B cell (primary cell): ENCODE data around the gene GCN1. TPM values are rescaled to one million over a fixed set of nuclear protein-coding genes. Genes with fewer than 3 reads are reported as not detected.

Experiments used
- ATAC-seq: fragments of 200-7000 bp; cut with Tn5 transposase; one replicate; pipeline ENCODE4 v1.10.0; 2021; ENCODE audit warnings: low read depth, mild to moderate bottlenecking, moderate number of reproducible peaks, moderate library complexity
- CTCF ChIA-PET: fragments of 350-600 bp; sonication (Branson Sonifier 250); formaldehyde crosslinking; loops from one replicate; lab custom pipeline; 2021; ENCODE audit warnings: antibody characterized with exemption, inconsistent platforms; lab: Charles Lee
- POLR2A ChIA-PET: fragments of 350-600 bp; sonication (Branson Sonifier 250); formaldehyde crosslinking; loops from one replicate; lab custom pipeline; 2021; ENCODE audit warnings: antibody characterized with exemption; lab: Charles Lee
- DNase-seq: peaks from one replicate; pipeline ENCODE4 v3.0.0; 2013
- H2AFZ ChIP-seq: 2 replicates; pipeline ENCODE4 v1.6.1; 2012; ENCODE audit warnings: mild to moderate bottlenecking, low read depth, low read length; ENCODE audit not compliant: insufficient read depth, poor library complexity, severe bottlenecking
- H3K27ac ChIP-seq, 2 donors: 1 replicate in 1 of 2; 2 replicates in 1 of 2; pipeline ENCODE4 v1.5.1; 2012 to 2013; ENCODE audit warnings: low read length in 2 of 2, mild to moderate bottlenecking in 2 of 2, moderate library complexity in 1 of 2
- H3K27me3 ChIP-seq, 4 experiments: fragments of 200-600 bp in 1 of 4; sonication (generic) in 1 of 4; replicated peaks in 1 of 4; 1 replicate in 2 of 4; 2 replicates in 2 of 4; pipeline versions ENCODE4 v1.6.1 to v1.7.0; 2013 to 2016; ENCODE audit warnings: low read length in 3 of 4, mild to moderate bottlenecking in 2 of 4, mixed read lengths in 1 of 4, moderate library complexity in 1 of 4; ENCODE audit not compliant: insufficient read depth in 4 of 4, control insufficient read depth in 3 of 4; ENCODE audit errors: control extremely low read depth in 1 of 4
- H3K36me3 ChIP-seq, 2 experiments: replicated peaks in 1 of 2; 1 replicate in 1 of 2; 2 replicates in 1 of 2; pipeline versions ENCODE4 v1.6.1 to v1.7.1; 2013; ENCODE audit warnings: low read length in 1 of 2; ENCODE audit not compliant: insufficient read depth in 2 of 2, control insufficient read depth in 1 of 2; ENCODE audit errors: control extremely low read depth in 1 of 2, extremely low read depth in 1 of 2
- H3K4me1 ChIP-seq, 2 donors: fragments of 200-600 bp in 1 of 2; sonication (generic) in 1 of 2; 1 replicate in 1 of 2; 2 replicates in 1 of 2; pipeline versions ENCODE4 v1.5.1 to v1.6.1; 2013 to 2017; ENCODE audit warnings: low read length in 2 of 2; ENCODE audit not compliant: control insufficient read depth in 2 of 2, insufficient read depth in 2 of 2
- H3K4me2 ChIP-seq: replicated peaks from 2 replicates; pipeline ENCODE3; 2012; ENCODE audit warnings: mild to moderate bottlenecking, low read depth, low read length; ENCODE audit not compliant: poor library complexity, severe bottlenecking
- H3K4me3 ChIP-seq, 5 experiments: fragments of 200-600 bp in 1 of 5; sonication (generic) in 1 of 5; 1 replicate in 3 of 5; 2 replicates in 2 of 5; pipeline versions ENCODE4 v1.5.1 to v1.7.0; 2011 to 2016; ENCODE audit warnings: low read length in 4 of 5, mild to moderate bottlenecking in 4 of 5, low read depth in 2 of 5, control low read depth in 1 of 5, moderate library complexity in 1 of 5; ENCODE audit not compliant: insufficient read depth in 1 of 5; ENCODE audit errors: control extremely low read depth in 1 of 5, extremely low read depth in 1 of 5
- H3K79me2 ChIP-seq: fragments of 200-600 bp; sonication (generic); one replicate; pipeline ENCODE4 v1.6.0; 2016; ENCODE audit warnings: low read length; ENCODE audit not compliant: control insufficient read depth, insufficient read depth
- H3K9ac ChIP-seq: fragments of 200-600 bp; sonication (generic); 2 replicates; pipeline ENCODE4 v1.6.1; 2017; ENCODE audit warnings: mild to moderate bottlenecking, low read length, moderate library complexity
- H3K9me3 ChIP-seq, 3 donors: one replicate each; pipeline versions ENCODE4 v1.6.1 to v1.7.1; 2013; ENCODE audit warnings: low read length in 2 of 3; ENCODE audit not compliant: control insufficient read depth in 2 of 3, insufficient read depth in 1 of 3; ENCODE audit errors: control extremely low read depth in 1 of 3
- H4K20me1 ChIP-seq: 2 replicates; pipeline ENCODE4 v1.6.0; 2012; ENCODE audit warnings: mild to moderate bottlenecking, low read length; ENCODE audit not compliant: insufficient read depth, control insufficient read depth, poor library complexity, severe bottlenecking
- H3K27ac Mint-ChIP-seq: one replicate; pipeline ENCODE4 v1.8.0; 2021; ENCODE audit warnings: mixed read lengths
- H3K27me3 Mint-ChIP-seq: one replicate; pipeline ENCODE4 v1.8.0; 2021; ENCODE audit warnings: mixed read lengths
- H3K4me1 Mint-ChIP-seq: one replicate; pipeline ENCODE4 v1.8.0; 2021; ENCODE audit warnings: mixed read lengths
- H3K4me3 Mint-ChIP-seq: one replicate; pipeline ENCODE4 v1.8.0; 2021; ENCODE audit warnings: mixed read lengths
- H3K9me3 Mint-ChIP-seq: one replicate; pipeline ENCODE4 v1.8.0; 2022; ENCODE audit warnings: mixed read lengths; ENCODE audit not compliant: insufficient read depth
- EZH2 ChIP-seq: IDR thresholded peaks from 2 replicates; pipeline ENCODE4 v1.6.1; 2012; ENCODE audit warnings: borderline replicate concordance, low read depth, mild to moderate bottlenecking, moderate library complexity, low read length; ENCODE audit not compliant: insufficient read depth, poor library complexity, severe bottlenecking
- WGBS: methylation state at CpG from one replicate; pipeline ENCODE4 v1.1.5; 2013; ENCODE audit warnings: missing lambda C conversion rate; ENCODE audit not compliant: insufficient coverage; 5-methylcytosine and 5-hydroxymethylcytosine counted together
- intact Hi-C: fragments of 100-400 bp; cut with micrococcal nuclease; formaldehyde crosslinking; loops from one replicate; pipeline ENCODE4 v1.10.0; 2022
- polyA plus RNA-seq: library from polyadenylated mRNA; depleted of rRNA; stranded (reverse); fragments of >200 nt; gene quantifications from 2 replicates; pipeline ENCODE4 v1.2.3, GENCODE V29; 2012
- total RNA-seq, 2 donors: library from RNA; stranded (reverse); fragments of 120-200 nt in 1 of 2; gene quantifications; 1 replicate in 1 of 2; 2 replicates in 1 of 2; pipeline versions ENCODE4 v1.2.3 to v1.2.4, GENCODE V29; 2013 to 2022
- TF ChIP-seq, protein P1 (sequence below): fragments of 200-600 bp; IDR thresholded peaks from one replicate; pipeline ENCODE4 v1.8.0; 2022; ENCODE audit warnings: antibody characterized with exemption, mild to moderate bottlenecking

Gene GCN1
- total and polyA plus RNA-seq, 2 donors (not counting 1 experiment from before 2014, with no cell fraction given): 41.3 to 127 TPM

DNA sequence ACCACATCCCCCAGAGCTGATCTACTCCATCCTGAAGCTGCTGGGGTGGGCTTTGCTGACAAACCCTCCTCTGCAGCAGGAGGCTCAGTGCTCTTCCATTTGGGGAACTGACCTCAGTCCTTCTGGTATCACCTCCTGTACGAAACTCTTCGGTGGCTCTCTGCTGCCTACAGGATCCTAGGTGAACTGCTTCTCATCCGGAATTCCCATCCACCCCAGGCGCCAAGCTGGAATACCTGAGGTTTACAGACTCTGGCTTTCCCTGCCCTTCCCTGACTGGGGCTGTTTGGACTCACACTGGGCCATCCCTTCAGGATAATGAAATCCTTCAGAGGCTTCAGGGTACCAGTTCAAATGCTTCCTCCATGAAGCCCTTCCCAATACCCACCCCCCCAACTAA lies 26.2 kb downstream of the GCN1 start:
- Histone ChIP-seq H3K4me2 (no peak overlapping the region), H3K4me1 (peaks cover 0 to 4% of the 10 kb centered on the region in 2 donors), H3K79me2 (peaks cover 3% of the 10 kb centered on the region), H4K20me1 (no peaks in the 10 kb centered on the region), H3K27me3 (no peaks in the 10 kb centered on the region), H3K36me3 (peaks cover 9 to 60% of the 10 kb centered on the region in 2 experiments), H3K9ac (no peak overlapping the region), H2AFZ (no peak overlapping the region), H3K27ac (no peak overlapping the region), H3K9me3 (no peaks in the 10 kb centered on the region), H3K4me3 (no peak overlapping the region)
- Mint-ChIP-seq H3K4me3 (no peak overlapping the region), H3K27ac (no peak overlapping the region), H3K9me3 (no peaks in the 10 kb centered on the region), H3K4me1 (peaks cover 2% of the 10 kb centered on the region), H3K27me3 (no peaks in the 10 kb centered on the region)
- intact Hi-C loops: no loop called here
- CTCF ChIA-PET: no interaction called here
- DNase-seq (no peak), ATAC-seq (no peak)
- 100% methylated on average over 4 of the region's 4 CpGs for WGBS
- TF ChIP-seq, protein P1, sequence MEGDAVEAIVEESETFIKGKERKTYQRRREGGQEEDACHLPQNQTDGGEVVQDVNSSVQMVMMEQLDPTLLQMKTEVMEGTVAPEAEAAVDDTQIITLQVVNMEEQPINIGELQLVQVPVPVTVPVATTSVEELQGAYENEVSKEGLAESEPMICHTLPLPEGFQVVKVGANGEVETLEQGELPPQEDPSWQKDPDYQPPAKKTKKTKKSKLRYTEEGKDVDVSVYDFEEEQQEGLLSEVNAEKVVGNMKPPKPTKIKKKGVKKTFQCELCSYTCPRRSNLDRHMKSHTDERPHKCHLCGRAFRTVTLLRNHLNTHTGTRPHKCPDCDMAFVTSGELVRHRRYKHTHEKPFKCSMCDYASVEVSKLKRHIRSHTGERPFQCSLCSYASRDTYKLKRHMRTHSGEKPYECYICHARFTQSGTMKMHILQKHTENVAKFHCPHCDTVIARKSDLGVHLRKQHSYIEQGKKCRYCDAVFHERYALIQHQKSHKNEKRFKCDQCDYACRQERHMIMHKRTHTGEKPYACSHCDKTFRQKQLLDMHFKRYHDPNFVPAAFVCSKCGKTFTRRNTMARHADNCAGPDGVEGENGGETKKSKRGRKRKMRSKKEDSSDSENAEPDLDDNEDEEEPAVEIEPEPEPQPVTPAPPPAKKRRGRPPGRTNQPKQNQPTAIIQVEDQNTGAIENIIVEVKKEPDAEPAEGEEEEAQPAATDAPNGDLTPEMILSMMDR: no peak
- no peak for TF ChIP-seq EZH2
- POLR2A ChIA-PET: no interaction called here

DNA sequence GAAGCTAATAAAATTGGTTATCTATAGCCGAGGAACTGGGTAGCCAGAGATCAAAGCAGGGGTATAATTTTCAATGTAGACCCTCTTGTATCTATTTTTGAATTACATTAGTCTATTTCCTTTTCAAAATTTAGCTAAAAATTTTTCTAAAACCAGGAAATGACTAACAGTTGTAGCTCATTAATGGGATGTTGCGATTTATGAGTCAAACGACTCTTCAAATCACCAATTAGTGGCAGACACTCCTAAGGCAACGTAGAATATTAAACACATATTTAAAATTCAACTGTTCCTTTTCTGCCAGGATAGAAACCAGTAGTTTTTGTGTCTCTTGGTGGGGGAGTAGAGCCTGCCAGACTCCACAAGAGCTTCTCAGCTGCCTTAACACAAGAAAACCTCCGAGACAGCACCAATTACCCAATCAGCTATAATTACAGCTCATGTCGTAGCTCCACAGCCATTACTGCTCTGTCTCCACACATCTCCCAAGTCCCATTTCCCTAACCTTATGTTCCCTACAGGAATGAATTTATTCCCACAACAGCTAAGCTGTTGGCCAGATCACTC lies 26.9 kb downstream of the GCN1 start:
- H3K9me3 ChIP-seq: no peaks in the 10 kb centered on the region
- H3K4me1 ChIP-seq: peaks cover 0 to 4% of the 10 kb centered on the region in 2 donors
- 87% methylated on average over 2 of the region's 6 CpGs for WGBS
- no peaks in the 10 kb centered on the region for H4K20me1 ChIP-seq
- no peaks in the 10 kb centered on the region for H3K27me3 ChIP-seq
- peaks cover 3% of the 10 kb centered on the region for H3K79me2 ChIP-seq
- intact Hi-C loops: no loop called here
- DNase-seq (no peak), ATAC-seq (no peak)
- H3K4me2 ChIP-seq: no peak overlapping the region
- peaks cover 9 to 59% of the 10 kb centered on the region in 2 experiments for H3K36me3 ChIP-seq
- H3K27me3 Mint-ChIP-seq: no peaks in the 10 kb centered on the region
- no peak overlapping the region for H3K27ac ChIP-seq
- H3K9ac ChIP-seq: no peak overlapping the region
- POLR2A ChIA-PET: no interaction called here
- H3K9me3 Mint-ChIP-seq: no peaks in the 10 kb centered on the region
- H3K27ac Mint-ChIP-seq: no peak overlapping the region
- no peak overlapping the region for H3K4me3 Mint-ChIP-seq
- H3K4me3 ChIP-seq: no peak overlapping the region
- CTCF ChIA-PET: interaction anchor here (1.0 to 2.3 kb wide), 2 partner anchors 9 to 60 kb away, joined by 5 to 6 read pairs; no protein-coding TSS in a partner anchor
- no peak overlapping the region for H2AFZ ChIP-seq
- H3K4me1 Mint-ChIP-seq: peaks cover 2% of the 10 kb centered on the region
- no peak for TF ChIP-seq EZH2
- TF ChIP-seq, protein P1: no peak
